ENCODE results near the gene PIGBOS1. TPM values are rescaled to one million over a fixed set of nuclear protein-coding genes. Genes with fewer than 3 reads are reported as not detected.

Gene PIGBOS1
- polyA plus RNA-seq, 12 donors = 9.0 to 15.8 (median 12.3) TPM; not detected in 1

GRCh38 chr15:55270291-55270690, 48.6 kb downstream of the PIGBOS1 start:
- no peak for DNase-seq

- no peak for DNase-seq
Observed at GRCh38 chr15:55268176-55268695, 50.7 kb downstream of the PIGBOS1 start.

GRCh38 chr15:55267401-55268175, 51.3 kb downstream of the PIGBOS1 start:
- DNase-seq = no peak

Other genes with a start within 250 kb of the PIGBOS1 start
- gene RSL24D1, start 122.2 kb downstream of the PIGBOS1 start, polyA plus RNA-seq (ENCODE audit: insufficient read length in 12 of 12) = 100 to 1,000 TPM in 10 of 12 donors, 10 to 100 TPM in 1, not detected in 1; 88.6 to 126 (median 108) TPM
- gene RAB27A, start 29.3 kb downstream of the PIGBOS1 start, polyA plus RNA-seq (ENCODE audit: insufficient read length in 12 of 12) = 10 to 100 TPM in 3 of 12 donors, 1 to 10 TPM in 8, not detected in 1; 4.7 to 15.7 (median 8.0) TPM
- gene PIGB, start 99 bp upstream of the PIGBOS1 start, polyA plus RNA-seq (ENCODE audit: insufficient read length in 12 of 12) = 10 to 100 TPM in 2 of 12 donors, 1 to 10 TPM in 8, not detected in 2; 5.8 to 14.1 (median 8.7) TPM
- 10 to 100 TPM in 11 of 12 donors, not detected in 1; 25.5 to 56.5 (median 34.8) TPM for gene CCPG1, start 89.2 kb upstream of the PIGBOS1 start, polyA plus RNA-seq (ENCODE audit: insufficient read length in 12 of 12)
- 1 to 10 TPM in 10 of 12 donors, not detected in 2; 1.3 to 2.4 (median 1.6) TPM for gene PIERCE2, start 89.4 kb upstream of the PIGBOS1 start, polyA plus RNA-seq (ENCODE audit: insufficient read length in 12 of 12)
- gene DNAAF4, start 189.1 kb upstream of the PIGBOS1 start, polyA plus RNA-seq (ENCODE audit: insufficient read length in 12 of 12) = 1 to 10 TPM in 10 of 12 donors, not detected in 2; 1.2 to 6.7 (median 2.1) TPM

All from muscle of arm (tissue), 12 donors.